Stimulated activated CD4-positive, alpha-beta T cell treated with anti-CD3 and anti-CD28 coated beads, TNF-alpha, amount 100 ng/mL, for 1 hour (primary cell): Measurements from ENCODE around the gene MYOZ3.

Experiments
- DNase-seq, 3 donors: peaks; one replicate each; pipeline ENCODE4 v3.0.0-alpha.2; 2020; ENCODE audit warnings: low read depth in 3 of 3, low spot score in 1 of 3

Gene MYOZ3

DNA sequence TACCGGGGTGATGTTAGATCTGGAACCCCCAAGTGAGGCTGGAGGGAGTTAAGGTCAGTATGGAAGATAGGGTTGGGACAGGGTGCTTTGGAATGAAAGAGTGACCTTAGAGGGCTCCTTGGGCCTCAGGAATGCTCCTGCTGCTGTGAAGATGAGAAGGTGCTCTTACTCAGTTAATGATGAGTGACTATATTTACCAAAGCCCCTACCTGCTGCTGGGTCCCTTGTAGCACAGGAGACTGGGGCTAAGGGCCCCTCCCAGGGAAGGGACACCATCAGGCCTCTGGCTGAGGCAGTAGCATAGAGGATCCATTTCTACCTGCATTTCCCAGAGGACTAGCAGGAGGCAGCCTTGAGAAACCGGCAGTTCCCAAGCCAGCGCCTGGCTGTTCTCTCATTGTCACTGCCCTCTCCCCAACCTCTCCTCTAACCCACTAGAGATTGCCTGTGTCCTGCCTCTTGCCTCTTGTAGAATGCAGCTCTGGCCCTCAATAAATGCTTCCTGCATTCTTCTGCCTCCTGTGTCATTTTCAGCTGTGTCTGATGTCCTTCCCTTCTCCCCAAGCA, 2.3 kb upstream of the MYOZ3 start:
- DNase-seq, result no peak

DNA sequence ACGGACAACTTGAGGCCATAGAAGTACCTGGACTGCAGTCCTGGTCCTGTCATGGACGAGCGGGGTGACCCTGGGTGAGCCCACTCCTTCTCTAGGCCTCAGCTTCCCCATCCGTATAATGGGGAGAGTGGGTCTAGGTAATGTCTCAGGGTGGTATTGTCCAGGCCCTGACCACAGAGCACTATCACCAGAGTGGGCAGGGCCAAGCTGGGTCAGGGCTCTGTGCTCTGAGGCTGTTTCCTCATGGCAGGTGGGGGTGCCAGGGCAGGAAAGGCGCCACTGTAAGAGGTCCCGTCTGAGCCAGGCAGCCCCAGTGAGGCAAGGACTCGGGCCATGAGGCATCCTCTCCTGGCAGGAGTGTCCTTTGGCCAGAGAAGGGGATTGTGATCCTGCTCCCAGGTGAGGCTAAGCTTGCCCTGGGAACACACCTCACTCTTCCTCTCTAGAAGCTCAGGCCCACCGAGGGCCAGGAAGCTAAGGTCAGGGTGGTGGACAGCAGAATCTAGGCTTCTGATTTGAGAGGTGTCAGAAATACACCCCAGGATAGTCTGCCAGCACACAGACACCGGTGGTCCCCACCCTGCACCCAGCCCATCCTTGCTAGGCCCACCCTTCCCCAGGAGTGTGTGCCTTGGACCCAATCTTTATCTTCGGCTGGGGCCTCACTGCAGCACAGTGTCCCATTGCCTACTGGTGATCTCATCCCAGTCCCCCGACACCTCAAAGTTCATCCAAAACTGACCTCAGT, 1.5 kb upstream of the MYOZ3 start:
- DNase-seq, result no peak

DNA sequence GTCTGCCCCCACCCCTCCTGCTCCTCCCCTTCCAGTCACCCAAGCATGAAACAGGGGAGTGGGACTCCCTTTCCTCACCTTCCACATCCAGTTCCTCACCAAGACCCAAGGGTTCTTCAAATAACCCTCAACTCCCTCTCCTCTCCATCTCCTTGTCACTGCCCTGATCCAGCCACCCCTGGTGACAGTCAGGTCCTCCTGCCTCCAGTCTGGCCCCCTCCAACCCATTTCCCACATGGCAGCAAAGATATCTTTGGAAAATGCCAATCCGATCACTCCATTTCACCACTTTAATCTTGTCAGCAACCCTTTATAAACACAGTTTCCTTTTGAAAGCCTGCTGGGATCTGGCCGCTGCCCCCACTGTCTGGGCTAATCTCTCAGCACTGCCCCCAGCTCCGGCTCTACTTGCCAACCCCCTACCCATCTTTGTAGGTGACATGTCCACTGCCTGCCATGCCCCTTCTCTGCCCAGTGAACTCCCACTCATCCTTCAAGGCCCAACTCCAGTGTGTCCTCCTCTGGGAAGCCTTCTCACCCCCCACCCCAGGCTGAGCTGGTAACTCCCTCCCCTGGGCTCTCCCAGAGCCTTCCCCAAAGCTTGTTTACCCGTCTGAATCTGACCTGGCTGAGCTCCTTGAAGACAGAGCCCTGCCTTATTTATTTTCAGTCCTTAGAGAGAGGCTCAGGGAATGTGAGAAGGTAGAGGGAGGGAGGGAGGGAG, 781 bp upstream of the MYOZ3 start:
- no peak for DNase-seq

DNA sequence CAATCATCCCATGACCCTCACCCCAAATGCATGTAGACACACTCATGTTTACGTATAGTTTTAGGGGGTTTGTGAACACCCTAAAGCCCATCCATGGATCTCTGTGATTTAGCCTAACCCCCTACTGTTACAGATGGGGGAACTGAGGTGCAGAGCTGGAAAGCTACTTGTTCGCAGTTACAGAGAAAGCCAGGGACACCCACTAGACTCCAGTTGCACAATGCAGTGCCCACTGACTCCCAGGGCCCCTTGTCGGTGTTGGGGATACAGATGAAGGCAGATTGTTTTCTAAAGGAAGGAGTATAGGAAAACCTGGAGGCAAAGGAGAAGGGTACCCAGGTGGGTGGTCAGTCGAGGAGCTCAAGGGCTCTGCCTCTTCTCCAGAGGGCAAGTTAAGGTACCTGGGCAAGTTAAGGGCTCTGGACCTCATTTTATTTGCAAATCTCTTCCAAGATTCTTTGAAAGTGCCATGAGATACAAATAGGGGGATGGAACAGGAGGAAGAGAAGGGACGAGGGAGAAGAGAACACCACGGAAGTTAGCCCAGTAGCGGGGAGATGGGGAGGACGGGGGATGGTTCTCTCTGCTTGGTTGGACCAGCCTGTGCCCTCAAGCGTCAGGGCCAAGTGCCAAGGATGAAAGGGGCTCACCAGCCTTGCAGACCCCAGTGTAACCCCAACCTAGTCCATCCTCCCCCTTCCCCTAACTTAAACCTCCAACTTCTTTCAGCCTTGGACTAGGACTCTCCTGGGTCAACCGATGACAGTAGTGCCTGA, 958 bp downstream of the MYOZ3 start:
- no peak for DNase-seq

DNA sequence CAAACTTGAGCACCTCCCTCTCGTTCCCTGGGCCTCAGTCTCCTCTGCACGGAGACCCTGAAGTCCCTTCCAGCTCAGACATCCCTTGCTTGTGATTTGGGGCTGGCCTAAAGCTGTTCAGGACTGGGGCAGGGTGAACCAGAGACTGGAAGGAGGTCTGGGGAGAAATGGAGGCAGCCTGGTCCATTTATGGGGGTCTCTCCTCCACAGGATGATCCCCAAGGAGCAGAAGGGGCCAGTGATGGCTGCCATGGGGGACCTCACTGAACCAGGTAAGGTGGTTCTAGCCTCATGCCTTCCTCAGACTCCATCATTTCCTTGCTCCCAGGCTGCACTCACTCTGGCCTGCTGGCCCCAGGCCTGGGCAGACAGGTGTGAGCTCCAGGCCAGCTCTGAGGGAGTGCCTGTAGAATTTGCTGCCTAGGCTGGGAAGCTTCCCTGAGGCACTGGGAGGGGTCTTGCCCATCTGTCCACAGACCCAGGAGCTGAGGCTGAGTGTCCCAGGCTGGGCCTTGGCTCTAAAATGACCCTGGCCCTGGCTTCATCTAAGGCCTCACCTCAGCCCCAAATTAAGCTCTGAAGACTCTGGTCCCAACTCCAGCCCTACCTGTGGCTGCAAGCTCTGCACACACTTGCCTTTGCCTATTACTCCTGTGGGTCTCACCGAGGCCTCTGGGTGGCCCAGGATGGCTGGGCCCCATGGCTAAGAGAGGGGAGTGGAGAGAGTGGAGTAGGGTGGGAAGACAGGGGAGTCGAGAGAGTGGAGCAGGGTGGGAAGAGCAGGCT, 1.9 kb downstream of the MYOZ3 start:
- no peak for DNase-seq

DNA sequence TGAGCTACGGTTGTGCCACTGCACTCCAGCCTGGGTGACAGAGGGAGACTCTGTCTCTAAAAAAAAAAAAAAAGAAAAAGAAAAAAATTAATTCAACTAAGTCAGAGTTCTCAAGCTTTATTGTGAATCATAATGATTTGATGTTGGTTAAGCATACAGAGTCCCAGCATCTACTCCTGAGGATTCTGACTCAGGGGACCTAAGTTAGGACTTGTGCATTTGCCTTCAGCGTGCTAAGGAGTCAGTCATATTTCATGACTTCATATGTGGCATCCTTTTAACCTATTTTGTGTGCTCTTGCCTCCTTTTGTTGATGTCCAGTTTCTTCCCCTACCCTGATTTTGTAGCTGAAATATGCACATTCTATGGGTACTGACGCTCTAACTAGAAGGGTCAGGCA, 2.9 kb downstream of the MYOZ3 start:
- no peak for DNase-seq

DNA sequence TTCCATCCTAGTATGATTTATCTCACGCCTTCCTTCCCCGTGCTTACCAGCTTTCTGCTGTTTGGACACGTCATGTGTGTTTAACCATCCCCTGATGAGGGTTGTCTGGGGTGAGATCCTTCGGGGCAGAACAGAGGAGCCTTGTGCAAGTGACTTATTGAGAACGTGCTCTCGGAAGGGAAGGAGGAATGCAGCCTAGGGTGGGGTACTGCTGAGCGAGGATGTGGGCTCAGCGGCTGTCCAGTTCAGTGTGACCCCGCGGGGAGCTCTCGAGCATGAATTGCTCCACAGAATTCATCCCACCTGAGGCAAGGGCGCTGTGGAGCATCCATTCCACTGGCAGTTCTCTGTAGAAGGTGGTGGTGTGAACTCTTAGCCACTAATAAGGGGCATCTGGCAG, 4.0 kb downstream of the MYOZ3 start:
- no peak for DNase-seq

DNA sequence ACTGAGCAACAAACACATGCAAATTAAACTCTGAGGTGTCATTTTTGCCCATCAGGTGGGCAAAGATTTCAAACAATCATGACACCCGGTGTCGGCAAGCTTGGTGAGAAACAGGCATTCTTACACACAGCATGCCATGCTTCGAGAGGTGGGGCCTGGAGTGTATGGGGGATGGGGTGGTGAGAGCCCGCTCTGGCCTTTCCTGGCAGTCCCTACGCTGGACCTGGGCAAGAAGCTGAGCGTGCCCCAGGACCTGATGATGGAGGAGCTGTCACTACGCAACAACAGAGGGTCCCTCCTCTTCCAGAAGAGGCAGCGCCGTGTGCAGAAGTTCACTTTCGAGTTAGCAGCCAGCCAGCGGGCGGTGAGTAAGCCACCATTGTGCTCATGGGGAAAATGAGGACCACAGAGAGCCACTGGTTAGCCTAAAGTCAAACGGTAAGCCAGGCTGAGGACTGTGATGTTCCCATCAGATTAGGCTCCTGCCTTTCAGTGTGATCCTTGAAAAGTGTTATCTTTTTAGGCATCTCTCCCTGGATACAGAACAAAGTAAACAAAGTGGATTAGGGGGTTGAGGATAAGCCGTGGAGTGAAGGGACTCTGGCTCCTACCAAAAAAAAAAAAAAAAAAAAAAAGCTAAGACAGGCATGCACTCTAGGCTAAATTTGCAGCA, 9.4 kb downstream of the MYOZ3 start:
- no peak for DNase-seq

DNA sequence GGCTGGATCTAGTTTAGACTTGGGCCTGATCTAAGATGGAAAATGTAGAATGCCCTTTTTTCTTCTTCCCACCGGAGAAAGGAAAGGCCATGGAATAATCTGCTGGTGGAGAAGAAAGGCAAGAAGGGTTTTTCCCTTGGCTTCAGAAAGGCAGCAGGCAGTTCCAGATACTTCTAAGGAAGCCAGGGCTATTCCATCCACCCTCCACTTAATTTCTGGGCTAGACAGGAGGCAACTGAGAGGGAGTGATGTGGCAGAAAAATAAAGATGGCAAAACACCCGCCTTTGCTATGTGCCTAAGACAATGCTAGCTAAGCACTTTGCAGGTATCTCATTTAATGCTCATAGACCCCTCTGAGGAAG, 9.9 kb downstream of the MYOZ3 start:
- no peak for DNase-seq

DNA sequence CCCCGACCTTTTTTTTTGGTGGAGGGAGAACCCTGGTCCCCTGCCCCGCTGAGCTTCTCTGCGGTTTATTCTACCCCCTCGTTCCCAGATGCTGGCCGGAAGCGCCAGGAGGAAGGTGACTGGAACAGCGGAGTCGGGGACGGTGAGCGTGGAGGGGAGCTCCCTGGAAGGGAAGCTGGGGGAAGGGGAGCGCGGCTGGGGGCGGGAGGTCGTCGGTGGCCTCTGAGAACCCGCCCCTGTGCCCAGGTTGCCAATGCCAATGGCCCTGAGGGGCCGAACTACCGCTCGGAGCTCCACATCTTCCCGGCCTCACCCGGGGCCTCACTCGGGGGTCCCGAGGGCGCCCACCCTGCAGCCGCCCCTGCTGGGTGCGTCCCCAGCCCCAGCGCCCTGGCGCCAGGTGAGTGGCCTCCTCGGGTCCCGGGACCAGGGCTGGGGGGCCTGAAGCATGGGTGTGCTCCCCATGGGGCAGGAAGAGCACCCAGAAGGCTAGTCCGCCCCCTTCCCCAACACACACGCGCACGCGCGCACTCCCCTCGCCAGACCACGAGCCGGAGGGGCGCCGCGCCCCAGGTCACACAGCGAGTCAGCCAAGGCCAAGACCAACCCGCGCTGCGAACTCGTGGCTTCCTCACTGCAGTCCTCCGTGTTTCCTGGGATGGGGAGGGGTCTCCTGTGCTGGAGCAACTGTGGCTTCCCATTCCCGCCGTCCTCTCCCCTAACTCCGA, 10.6 kb downstream of the MYOZ3 start:
- no peak for DNase-seq

DNA sequence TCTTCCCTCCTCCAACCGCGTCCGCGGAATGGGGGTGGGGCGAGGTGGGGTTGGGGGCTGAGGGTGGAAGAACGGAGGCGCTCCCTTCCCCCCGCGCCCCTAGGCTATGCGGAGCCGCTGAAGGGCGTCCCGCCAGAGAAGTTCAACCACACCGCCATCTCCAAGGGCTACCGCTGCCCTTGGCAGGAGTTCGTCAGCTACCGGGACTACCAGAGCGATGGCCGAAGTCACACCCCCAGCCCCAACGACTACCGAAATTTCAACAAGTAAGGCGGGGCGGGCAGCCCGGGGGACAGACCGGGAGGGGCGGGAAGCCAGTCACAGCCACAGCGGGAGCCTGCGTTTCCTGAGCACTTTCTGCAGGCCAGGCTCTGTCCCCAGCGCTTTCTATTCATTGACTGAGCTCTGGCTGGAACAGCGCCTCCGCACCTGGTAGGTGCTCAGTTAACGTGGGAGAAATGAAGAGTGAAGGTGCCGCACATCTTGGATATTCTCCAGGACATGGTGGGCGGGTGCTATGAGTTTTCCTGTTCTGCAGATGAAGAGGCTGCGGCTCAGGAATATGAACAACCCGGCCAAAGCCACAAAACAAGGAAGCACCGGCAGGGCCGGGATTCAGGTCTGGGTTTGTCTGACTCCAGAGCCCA, 11.3 kb downstream of the MYOZ3 start:
- no peak for DNase-seq

DNA sequence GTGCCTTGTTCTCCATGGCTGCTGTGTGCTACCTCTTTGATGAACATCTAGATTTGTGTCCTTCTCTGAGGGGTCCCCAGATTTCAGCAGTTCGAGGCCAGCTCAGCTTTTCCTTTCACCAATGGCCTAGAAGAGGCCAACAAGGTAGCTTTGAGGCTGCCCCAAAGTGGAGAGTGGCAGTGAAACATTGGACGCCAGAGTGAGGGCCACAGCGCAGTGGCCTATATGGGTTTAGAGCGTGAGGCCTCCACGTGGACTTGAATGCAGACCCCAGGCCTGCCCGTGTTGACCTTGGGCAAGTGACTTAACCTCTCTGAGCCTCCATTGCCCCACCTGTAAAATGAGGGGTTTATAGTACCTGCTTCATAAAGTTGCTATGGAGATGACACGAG, 11.8 kb downstream of the MYOZ3 start:
- DNase-seq, result no peak

DNA sequence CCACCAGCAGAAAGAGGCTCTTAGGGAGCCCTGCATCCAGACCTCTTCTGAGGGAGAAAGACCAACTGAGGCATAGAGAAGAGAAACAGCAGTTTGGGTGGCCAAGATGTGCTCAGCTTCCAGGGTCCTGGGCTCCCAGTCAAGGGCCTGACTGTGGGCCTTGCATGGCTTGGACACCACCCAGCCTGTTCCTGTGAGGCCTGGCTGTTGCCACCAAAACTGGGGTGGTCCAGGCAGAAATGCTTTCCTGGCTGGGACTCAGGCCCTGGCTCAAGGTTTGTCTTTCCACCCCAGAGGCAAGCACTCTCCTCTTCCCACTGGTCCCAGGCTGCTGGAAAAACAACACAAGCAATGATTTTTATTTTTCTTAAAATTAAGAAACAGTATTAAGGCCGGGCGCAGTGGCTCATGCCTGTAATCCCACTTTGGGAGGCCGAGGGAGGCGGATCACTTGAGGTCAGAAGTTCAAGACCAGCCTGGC, 13.3 kb downstream of the MYOZ3 start:
- DNase-seq, result no peak

DNA sequence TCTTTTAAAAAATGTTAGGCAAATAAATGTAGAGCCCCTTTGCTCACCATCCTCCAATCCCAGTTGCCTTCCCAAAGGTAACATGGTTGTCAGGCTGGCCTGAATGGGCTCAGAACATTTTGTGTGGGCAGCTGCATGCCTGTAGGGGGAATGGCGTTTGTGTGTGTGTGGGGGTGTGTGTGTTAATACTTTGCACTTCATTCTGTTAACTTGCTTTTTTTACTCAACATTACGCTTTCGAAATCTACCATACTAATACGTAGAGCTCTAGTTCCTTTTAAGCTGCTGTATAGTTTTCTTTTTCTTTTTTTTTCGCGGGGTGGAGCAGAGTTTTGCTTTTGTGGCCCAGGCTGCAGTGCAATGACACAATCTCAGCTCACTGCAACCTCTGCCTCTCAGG, 14.0 kb downstream of the MYOZ3 start:
- DNase-seq, result no peak

DNA sequence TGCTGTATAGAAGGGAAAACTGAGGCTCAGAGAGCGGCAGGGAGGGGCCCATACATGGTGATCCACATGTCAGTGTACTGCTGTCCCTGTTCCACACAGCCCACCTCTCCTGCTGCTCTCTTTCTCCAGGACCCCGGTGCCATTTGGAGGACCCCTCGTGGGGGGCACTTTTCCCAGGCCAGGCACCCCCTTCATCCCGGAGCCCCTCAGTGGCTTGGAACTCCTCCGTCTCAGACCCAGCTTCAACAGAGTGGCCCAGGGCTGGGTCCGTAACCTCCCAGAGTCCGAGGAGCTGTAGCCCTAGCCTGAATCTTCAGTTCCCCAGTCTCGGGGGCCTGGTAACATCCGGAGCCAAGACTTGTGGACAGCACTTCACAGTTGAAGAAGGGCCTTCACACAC, 15.5 kb downstream of the MYOZ3 start:
- no peak for DNase-seq

DNA sequence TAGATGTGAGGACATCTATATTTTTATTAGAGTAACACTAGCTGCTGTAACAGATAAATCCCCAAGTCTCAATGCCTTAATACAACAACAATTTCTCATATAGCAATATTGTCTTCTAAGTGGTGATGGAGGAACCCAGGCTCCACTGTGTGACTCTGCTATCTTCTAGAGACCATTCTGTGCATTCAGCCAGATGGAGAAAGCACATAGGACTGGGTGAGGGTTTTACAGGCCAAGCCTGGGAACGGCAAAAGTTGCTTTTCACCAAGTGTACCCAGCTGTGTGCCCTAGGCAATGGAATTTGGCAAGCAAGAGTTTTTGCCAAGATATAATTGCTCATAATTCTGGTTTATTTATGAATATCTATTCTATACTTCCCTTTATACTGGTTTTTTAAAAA, 28.1 kb downstream of the MYOZ3 start:
- DNase-seq, result no peak

DNA sequence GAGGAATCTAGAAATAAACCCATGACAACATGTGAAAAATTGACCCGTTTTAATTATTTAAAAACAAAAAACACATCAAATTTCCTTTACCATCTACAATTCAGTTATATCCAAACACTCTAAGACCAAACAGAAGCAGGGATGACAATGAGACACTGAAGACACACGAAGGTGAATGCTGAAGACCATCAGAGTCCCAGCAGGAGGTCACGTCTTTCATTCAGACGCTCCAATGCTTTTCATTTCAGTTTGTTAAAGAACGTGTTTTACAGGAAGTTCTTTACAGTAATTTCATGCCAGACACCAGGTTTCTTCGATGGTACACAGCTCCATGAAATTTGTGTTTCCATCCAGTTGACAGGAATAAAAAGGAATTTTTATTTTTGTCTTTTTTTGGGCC, 29.7 kb downstream of the MYOZ3 start:
- no peak for DNase-seq

DNA sequence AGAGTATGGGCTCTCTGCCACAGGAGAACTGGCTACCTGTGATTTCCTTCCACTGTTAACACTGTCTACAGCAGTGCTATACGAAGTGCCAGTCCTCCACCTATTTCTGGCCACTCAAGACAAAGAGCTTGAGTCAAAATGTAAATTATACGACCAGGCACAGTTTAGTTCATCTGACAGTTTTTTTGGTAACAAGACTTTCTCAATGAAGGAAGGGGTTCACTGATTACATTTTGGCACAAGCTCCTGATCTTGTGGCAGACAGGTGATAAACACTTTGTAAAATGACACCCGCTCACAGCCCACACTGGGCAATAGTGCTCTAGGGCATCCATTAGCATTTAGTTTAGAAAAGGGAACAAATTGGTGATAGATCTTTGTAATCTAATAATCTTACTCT, 31.2 kb downstream of the MYOZ3 start:
- DNase-seq, result no peak

DNA sequence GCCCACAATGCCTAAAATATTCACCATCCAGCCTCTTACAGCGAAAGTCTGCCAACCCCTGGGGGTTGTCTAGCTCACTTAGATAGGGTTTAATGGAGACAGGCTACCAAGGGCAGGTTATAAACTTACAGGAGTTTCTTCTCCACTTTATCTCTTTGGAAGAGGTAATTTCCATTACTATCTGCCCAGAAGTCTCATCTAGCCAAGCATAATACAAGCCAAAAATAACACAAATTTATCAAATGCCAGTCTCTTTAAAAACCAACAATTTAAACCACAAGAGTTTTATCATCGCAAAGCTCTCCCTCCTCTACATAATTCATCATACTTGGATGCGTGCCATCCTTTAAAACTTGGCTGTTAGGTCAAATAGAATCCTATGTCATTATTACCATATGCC, 33.6 kb downstream of the MYOZ3 start:
- no peak for DNase-seq
